ENCODE measurements around the gene DAPK3.

The DAPK3 gene

GRCh38 chr19:3923912-3924311 lies 47.0 kb downstream of the DAPK3 start:
- Histone ChIP-seq H3K27ac (ENCODE audit: low read length) (no peak overlapping the region), H3K4me1 (ENCODE audit: low read length) (no peaks in the 10 kb centered on the region), H3K9me2 (replicated peaks; ENCODE audit: insufficient read depth, low read length) (no peaks in the 10 kb centered on the region), H3K79me2 (ENCODE audit: low read length) (no peaks in the 10 kb centered on the region), H3K27me3 (replicated peaks; ENCODE audit: insufficient read depth, low read length) (peaks cover 83% of the 10 kb centered on the region), H3F3A (ENCODE audit: insufficient read depth, low read length) (no peaks in the 10 kb centered on the region), H3K4me3 (ENCODE audit: low read length) (no peak overlapping the region), H3K4me2 (ENCODE audit: low read depth, low read length) (no peak overlapping the region), H3K9ac (ENCODE audit: low read length) (no peak overlapping the region), H4K20me1 (ENCODE audit: insufficient read depth, low read length) (no peaks in the 10 kb centered on the region), H2AFZ (ENCODE audit: low read length) (no peak overlapping the region), H3K36me3 (replicated peaks; ENCODE audit: insufficient read depth, low read length) (no peaks in the 10 kb centered on the region), H3K9me3 (replicated peaks; ENCODE audit: insufficient read depth, low read length) (no peaks in the 10 kb centered on the region)
- TF ChIP-seq, protein P1, sequence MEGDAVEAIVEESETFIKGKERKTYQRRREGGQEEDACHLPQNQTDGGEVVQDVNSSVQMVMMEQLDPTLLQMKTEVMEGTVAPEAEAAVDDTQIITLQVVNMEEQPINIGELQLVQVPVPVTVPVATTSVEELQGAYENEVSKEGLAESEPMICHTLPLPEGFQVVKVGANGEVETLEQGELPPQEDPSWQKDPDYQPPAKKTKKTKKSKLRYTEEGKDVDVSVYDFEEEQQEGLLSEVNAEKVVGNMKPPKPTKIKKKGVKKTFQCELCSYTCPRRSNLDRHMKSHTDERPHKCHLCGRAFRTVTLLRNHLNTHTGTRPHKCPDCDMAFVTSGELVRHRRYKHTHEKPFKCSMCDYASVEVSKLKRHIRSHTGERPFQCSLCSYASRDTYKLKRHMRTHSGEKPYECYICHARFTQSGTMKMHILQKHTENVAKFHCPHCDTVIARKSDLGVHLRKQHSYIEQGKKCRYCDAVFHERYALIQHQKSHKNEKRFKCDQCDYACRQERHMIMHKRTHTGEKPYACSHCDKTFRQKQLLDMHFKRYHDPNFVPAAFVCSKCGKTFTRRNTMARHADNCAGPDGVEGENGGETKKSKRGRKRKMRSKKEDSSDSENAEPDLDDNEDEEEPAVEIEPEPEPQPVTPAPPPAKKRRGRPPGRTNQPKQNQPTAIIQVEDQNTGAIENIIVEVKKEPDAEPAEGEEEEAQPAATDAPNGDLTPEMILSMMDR (IDR thresholded peaks at IDR 0.05; ENCODE audit: low read length): no peak
- TF ChIP-seq EZH2 (optimal IDR thresholded peaks at IDR 0.05; ENCODE audit: low read depth, low read length): no peak
- TF ChIP-seq EZH2phosphoT487 (IDR thresholded peaks at IDR 0.05; ENCODE audit: low read length): no peak
- no peak for DNase-seq

- H3K79me2 ChIP-seq (ENCODE audit: low read length): no peaks in the 10 kb centered on the region
- no peak overlapping the region for H3K9ac ChIP-seq (ENCODE audit: low read length)
- H3K4me3 ChIP-seq (ENCODE audit: low read length): no peak overlapping the region
- no peaks in the 10 kb centered on the region for H3K4me1 ChIP-seq (ENCODE audit: low read length)
- no peak for TF ChIP-seq EZH2 (optimal IDR thresholded peaks at IDR 0.05; ENCODE audit: low read depth, low read length)
- TF ChIP-seq, protein P1 (IDR thresholded peaks at IDR 0.05; ENCODE audit: low read length): no peak
- no peak for TF ChIP-seq EZH2phosphoT487 (IDR thresholded peaks at IDR 0.05; ENCODE audit: low read length)
- no peaks in the 10 kb centered on the region for H3K36me3 ChIP-seq (replicated peaks; ENCODE audit: insufficient read depth, low read length)
- no peak overlapping the region for H2AFZ ChIP-seq (ENCODE audit: low read length)
- no peak overlapping the region for H3K4me2 ChIP-seq (ENCODE audit: low read depth, low read length)
- no peak overlapping the region for H3K27ac ChIP-seq (ENCODE audit: low read length)
- peaks cover 86% of the 10 kb centered on the region for H3K27me3 ChIP-seq (replicated peaks; ENCODE audit: insufficient read depth, low read length)
- no peaks in the 10 kb centered on the region for H3K9me2 ChIP-seq (replicated peaks; ENCODE audit: insufficient read depth, low read length)
- DNase-seq: no peak
- H4K20me1 ChIP-seq (ENCODE audit: insufficient read depth, low read length): no peaks in the 10 kb centered on the region
- H3K9me3 ChIP-seq (replicated peaks; ENCODE audit: insufficient read depth, low read length): no peaks in the 10 kb centered on the region
- no peaks in the 10 kb centered on the region for H3F3A ChIP-seq (ENCODE audit: insufficient read depth, low read length)
Observed at GRCh38 chr19:3923096-3923758, 47.7 kb downstream of the DAPK3 start.

GRCh38 chr19:3919793-3920192 lies 51.1 kb downstream of the DAPK3 start:
- Histone ChIP-seq H3K27ac (ENCODE audit: low read length) (no peak overlapping the region), H3K9ac (ENCODE audit: low read length) (no peak overlapping the region), H4K20me1 (ENCODE audit: insufficient read depth, low read length) (no peaks in the 10 kb centered on the region), H3K4me1 (ENCODE audit: low read length) (no peaks in the 10 kb centered on the region), H3F3A (ENCODE audit: insufficient read depth, low read length) (no peaks in the 10 kb centered on the region), H3K79me2 (ENCODE audit: low read length) (no peaks in the 10 kb centered on the region), H3K9me2 (replicated peaks; ENCODE audit: insufficient read depth, low read length) (no peaks in the 10 kb centered on the region), H3K4me2 (ENCODE audit: low read depth, low read length) (no peak overlapping the region), H3K27me3 (replicated peaks; ENCODE audit: insufficient read depth, low read length) (peaks cover 84% of the 10 kb centered on the region), H3K9me3 (replicated peaks; ENCODE audit: insufficient read depth, low read length) (no peaks in the 10 kb centered on the region), H2AFZ (ENCODE audit: low read length) (no peak overlapping the region), H3K36me3 (replicated peaks; ENCODE audit: insufficient read depth, low read length) (no peaks in the 10 kb centered on the region), H3K4me3 (ENCODE audit: low read length) (no peak overlapping the region)
- no peak for DNase-seq
- TF ChIP-seq, protein P1 (IDR thresholded peaks at IDR 0.05; ENCODE audit: low read length): no peak
- TF ChIP-seq EZH2phosphoT487 (IDR thresholded peaks at IDR 0.05; ENCODE audit: low read length): no peak
